NCI-H69 (cell line): ENCODE measurements around the gene MAPK1.
A peak's percentile ranks its signal among the peaks of the same experiment; 100 is the strongest.
"Not testable (repeated sequence)": the region's sequence is repeated elsewhere in the genome, so short reads cannot be mapped to it uniquely, and the experiment has no call there.

Source experiments
- DNase-seq: peaks from one replicate; lab custom pipeline; 2025; lab: John Stamatoyannopoulos, UW

MAPK1 gene

DNA sequence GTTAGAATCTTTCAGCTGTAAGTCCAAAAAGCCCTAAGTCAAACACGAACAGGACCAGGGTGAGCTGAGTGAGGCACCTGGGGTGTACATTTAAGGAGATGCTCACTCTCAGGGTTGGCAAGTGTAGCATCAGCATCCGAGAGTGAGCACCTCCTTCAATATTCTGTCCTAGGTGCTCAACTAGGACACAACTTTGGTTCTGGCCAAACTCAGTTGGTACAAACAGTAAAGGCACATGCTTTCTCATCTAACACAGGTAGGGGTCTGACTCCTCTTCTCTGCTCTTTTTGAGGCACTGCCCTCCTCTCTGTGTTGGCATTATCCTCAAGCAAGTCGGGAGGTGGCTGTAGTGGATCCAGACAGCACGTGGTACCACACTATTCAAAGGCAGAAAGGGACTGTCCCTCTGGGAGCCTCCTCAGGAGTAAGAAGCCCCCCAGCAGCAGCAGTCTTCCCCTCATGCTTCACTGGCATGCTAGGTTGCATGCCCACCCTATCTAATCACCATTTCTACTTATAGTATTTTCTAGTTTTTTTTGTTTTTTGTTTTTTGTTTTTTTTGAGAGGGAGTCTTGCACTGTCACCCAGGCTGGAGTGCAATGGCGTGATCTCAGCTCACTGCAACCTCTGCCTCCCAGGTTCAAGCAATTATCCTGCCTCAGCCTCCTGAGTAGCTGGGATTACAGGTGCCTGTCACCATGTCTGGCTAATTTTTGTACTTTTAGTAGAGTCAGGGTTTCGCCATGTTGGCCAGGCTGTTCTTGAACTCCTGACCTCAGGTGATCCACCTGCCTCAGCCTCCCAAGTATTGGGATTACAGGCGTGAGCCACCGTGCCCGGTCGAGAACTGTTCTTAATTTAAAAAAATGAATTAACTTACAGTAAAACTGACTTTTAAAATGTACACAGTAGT, 14.7 kb upstream of the MAPK1 start:
- DNase-seq: no peak

DNA sequence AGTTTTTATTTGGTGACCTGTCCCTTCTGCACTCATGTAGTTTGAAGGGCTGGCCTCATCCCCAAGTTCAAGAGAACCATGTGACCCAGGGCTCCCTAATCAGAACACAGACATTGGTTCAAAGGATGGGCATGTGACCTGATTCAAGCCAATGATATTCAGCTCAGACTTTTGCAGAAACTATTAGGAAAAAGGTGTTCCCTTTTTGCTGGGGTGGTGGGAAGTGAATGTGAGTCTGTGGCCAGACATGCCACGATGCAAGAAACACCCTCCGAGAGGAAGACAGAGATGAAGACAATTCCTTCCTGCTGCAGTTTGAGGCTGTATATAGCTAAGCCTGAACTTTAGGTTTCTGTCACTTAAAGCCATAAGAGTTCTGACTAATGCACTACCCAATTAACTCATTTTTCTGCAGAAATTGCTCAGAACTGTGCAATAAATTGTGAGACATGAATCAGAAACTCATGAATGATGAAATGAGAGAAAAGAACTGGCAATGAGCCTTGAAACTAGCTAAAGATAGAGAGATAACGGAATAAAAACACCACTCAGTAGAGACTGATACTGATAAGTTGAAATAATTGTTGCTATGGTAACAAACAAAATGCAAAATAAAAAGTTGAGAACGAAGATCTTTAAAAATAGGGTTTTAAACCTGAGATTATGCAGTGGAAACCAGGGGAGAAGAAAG, 9.2 kb upstream of the MAPK1 start:
- no peak for DNase-seq

- not testable (repeated sequence) for DNase-seq
Observed at GRCh38 chr22:21874953-21875352, 7.5 kb upstream of the MAPK1 start.

GRCh38 chr22:21873619-21874018, 6.2 kb upstream of the MAPK1 start:
- DNase-seq: no peak

DNA sequence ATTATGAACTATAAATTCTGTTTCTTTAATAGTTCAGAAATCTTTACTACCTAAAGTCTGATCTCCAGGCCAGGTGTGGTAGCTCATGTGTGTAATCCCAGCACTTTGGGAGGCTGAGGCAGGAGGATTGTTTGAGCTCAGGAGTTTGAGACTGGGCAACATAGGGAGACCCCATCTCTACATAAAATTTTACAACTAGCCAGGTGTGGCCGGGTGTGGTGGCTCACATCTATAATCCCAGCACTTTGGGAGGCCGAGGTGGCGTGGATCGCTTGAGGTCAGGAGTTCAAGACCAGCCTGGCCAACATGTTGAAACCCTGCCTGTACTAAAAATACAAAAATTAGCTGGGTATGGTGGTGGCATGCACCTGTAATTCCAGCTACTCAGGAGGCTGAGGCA, 5.3 kb upstream of the MAPK1 start:
- DNase-seq: not testable (repeated sequence)

DNA sequence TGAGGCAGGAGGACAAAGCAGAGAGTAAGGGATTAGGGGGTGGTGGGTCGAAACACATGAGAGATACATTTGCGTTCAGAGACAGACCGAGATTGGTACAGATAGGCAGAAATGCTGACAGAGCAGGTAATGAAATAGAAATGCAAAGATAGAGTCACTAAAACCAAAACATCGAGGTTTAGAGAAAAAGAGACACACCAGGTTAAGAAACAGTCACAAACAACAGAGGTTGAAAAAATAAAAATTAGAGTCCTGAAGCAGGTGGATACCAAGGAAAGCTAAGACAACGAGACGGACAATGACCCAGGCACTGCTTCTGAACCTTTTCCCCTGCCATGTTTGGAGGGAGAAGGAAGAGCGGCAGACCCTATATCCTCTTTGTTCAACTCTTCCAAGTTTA, 1.2 kb upstream of the MAPK1 start:
- no peak for DNase-seq

GRCh38 chr22:21866833-21867527, 465 bp downstream of the MAPK1 start:
- peak; percentile 82 for DNase-seq

- peak; percentile 39 for DNase-seq
Observed at GRCh38 chr22:21865041-21865440, 2.4 kb downstream of the MAPK1 start.

DNA sequence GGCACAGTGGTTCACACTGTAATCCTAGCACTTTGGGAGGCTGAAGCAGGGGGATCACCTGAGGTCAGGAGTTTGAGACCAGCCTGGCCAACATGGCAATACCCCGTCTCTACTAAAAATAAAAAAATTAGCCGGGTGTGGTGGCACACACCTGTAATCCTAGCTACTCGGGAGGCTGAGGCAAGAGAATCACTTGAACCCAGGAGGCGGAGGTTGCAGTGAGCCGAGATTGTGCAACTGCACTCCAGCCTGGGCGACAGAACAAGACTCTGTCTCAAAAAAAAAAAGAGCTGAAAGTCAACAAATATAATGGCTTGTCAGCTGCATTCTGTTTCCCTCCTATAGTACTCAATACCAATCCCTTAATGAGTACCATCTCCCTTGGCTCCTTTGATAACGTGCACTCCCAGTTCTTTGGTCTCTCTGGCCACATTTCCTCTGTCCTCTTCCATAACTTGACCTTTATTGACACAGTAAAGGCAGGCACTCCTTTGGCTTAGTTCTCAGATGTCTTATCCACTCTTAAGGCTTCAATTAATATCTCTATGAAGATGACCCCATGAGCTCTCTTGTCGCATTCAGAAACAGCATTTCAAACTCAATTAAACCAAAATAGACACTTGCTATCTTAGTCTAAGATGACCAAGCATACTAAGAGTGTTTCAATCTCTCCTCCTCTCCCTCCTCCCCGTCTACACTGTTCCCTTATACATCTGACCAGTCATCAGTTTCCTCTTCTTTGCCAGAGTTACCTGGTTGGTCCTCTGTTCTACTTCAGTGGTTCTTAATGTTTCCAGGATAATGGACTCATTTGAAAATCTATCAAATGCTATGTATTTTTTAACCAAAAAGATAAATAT, 4.8 kb downstream of the MAPK1 start:
- DNase-seq: peak; percentile 21

DNA sequence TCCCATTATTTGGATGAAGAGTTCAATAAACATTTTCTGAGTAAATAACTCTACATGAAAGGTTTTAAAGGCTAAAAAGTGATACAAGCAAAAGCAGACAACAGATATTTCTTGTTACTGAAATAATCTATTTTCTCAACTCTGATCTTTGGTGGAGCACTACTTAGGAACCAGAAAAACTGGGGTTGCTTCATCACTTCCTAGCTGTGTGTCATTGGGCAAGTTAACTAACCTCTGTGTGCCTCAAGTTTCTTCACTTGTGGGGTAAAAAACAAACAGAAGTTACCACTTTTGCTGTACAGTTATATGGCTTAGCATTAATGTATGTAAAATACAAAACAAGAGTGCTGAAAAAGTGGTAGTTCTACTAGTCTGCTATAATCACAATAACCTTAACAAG, 5.6 kb downstream of the MAPK1 start:
- no peak for DNase-seq

GRCh38 chr22:21861264-21861848, 6.1 kb downstream of the MAPK1 start:
- DNase-seq: no peak

GRCh38 chr22:21860491-21861039, 6.9 kb downstream of the MAPK1 start:
- no peak for DNase-seq

DNA sequence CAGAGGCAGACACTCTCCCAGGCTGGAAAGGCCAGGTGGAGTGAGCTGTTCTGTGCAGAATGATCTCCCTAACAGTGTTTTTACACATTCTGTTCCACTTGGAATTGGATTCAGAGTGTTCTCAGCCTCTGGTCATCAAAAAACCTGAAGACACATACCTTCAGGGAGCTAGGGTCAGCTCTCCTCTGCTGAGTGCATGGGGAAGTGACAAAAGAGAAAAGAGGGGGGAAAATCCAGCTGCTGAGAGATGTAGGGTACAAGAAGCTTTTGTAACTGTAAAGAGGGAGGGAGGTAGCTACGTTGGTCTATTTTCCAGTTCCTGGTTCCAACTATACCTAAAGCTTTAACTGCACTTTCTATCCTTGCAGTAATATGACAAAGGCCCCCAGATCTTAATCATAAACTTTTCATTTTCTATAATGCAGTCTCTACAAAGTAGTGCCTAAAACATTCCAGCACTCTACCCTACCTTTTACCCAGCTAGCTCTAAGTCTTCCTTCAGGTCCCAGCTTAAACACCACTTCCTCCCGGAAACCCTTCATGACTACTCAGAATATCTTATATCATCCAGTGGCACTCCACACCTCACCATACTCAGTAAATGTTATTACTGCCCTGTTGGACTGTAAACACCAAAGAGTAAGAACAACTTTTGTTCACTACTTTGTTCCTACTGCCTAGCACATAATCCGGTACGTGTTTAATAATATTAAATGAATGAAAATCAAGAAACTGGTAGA, 9.2 kb downstream of the MAPK1 start:
- no peak for DNase-seq

DNA sequence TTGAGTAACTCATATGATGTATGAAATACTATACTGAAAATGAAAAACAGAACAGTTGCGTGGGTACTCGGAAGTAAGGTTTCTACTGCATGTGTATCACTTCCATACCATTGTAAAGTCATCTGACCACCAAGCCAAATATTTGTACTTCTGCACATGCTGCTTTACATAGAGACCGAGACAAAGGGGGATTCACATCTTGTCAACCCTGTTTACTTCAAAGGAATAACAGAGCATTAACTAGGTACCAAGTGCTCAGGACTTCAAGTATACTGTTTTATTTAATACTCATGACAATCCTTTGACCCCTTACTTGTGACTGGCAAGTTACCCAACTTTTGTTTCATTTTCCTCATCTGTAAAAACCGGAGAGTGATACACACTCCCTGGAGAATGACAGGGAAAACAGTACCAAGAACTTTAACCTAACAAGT, 9.9 kb downstream of the MAPK1 start:
- DNase-seq: peak; percentile 44

DNA sequence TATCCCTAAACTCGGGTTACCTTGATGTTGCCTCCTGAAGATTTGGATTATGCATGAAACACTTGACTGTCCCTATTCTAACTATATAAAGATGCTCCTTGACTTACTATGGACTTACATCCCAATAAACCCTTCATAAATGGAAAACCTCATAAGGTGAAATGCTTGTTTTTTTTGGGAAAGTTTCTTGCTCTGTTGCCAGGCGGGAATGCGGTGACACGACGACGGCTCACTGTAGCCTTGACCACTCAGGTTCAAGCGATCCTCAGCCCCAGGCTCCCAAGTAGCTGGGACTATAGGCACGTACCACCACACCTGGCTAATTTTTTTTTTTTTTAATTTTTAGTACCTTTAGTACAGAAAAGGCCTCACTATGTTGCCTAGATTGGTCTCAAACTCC, 10.6 kb downstream of the MAPK1 start:
- no peak for DNase-seq

- no peak for DNase-seq
Observed at GRCh38 chr22:21856197-21856596, 11.2 kb downstream of the MAPK1 start.

GRCh38 chr22:21855676-21856075, 11.8 kb downstream of the MAPK1 start:
- DNase-seq: no peak

GRCh38 chr22:21850660-21851059, 16.8 kb downstream of the MAPK1 start:
- no peak for DNase-seq

GRCh38 chr22:21849489-21849888, 18.0 kb downstream of the MAPK1 start:
- no peak for DNase-seq

- DNase-seq: not testable (repeated sequence)
Observed at GRCh38 chr22:21848057-21848456, 19.4 kb downstream of the MAPK1 start.
